Kidney epithelial cell (primary cell): ENCODE data around the gene STK38L. TPM values are rescaled to one million over a fixed set of nuclear protein-coding genes. Genes with fewer than 3 reads are reported as not detected.

Experiments used
- DNase-seq: peaks from one replicate; pipeline ENCODE4 v3.0.0-alpha.2; 2010; ENCODE audit warnings: low read depth
- H3K27me3 ChIP-seq: 2 replicates; pipeline ENCODE4 v1.6.0; 2011; ENCODE audit warnings: low read length; ENCODE audit not compliant: control insufficient read depth, insufficient read depth
- H3K36me3 ChIP-seq: 2 replicates; pipeline ENCODE4 v1.5.1; 2011; ENCODE audit warnings: low read length; ENCODE audit not compliant: control insufficient read depth, insufficient read depth
- H3K4me3 ChIP-seq: 2 replicates; pipeline ENCODE4 v1.5.1; 2011; ENCODE audit warnings: low read depth, mild to moderate bottlenecking, control low read depth, low read length
- CTCF ChIP-seq: IDR thresholded peaks from 2 replicates; pipeline ENCODE4 v1.5.1; 2011; ENCODE audit warnings: mild to moderate bottlenecking, moderate library complexity, low read length, control low read depth, inconsistent platforms; ENCODE audit not compliant: insufficient read depth, poor library complexity, severe bottlenecking
- total RNA-seq: library from RNA; depleted of rRNA; stranded (reverse); fragments of >200 nt; gene quantifications from 2 replicates; pipeline ENCODE4 v1.2.3, GENCODE V29; 2015

Gene STK38L
- total RNA-seq, 1 donor from 2014 or later: 28.0 TPM

GRCh38 chr12:27303139-27304111, 59.3 kb downstream of the STK38L start:
- DNase-seq: no peak
- no peaks in the 10 kb centered on the region for H3K27me3 ChIP-seq
- no peak overlapping the region for H3K4me3 ChIP-seq
- no peak for TF ChIP-seq CTCF
- H3K36me3 ChIP-seq: no peaks in the 10 kb centered on the region

GRCh38 chr12:27304856-27305255, 60.8 kb downstream of the STK38L start:
- H3K36me3 ChIP-seq: peaks cover 1% of the 10 kb centered on the region
- H3K27me3 ChIP-seq: no peaks in the 10 kb centered on the region
- no peak for TF ChIP-seq CTCF
- DNase-seq: no peak
- H3K4me3 ChIP-seq: no peak overlapping the region

- H3K36me3 ChIP-seq: peaks cover 1% of the 10 kb centered on the region
- DNase-seq: no peak
- H3K27me3 ChIP-seq: no peaks in the 10 kb centered on the region
- no peak overlapping the region for H3K4me3 ChIP-seq
- no peak for TF ChIP-seq CTCF
Measured at GRCh38 chr12:27305673-27306456, 61.8 kb downstream of the STK38L start.

- Histone ChIP-seq H3K4me3 (no peak overlapping the region), H3K36me3 (peaks cover 1% of the 10 kb centered on the region), H3K27me3 (no peaks in the 10 kb centered on the region)
- DNase-seq: no peak
- no peak for TF ChIP-seq CTCF
Measured at GRCh38 chr12:27309293-27309994, 65.4 kb downstream of the STK38L start.

GRCh38 chr12:27309995-27310315, 65.9 kb downstream of the STK38L start:
- Histone ChIP-seq H3K4me3 (no peak overlapping the region), H3K36me3 (peaks cover 1% of the 10 kb centered on the region), H3K27me3 (no peaks in the 10 kb centered on the region)
- TF ChIP-seq CTCF: no peak
- no peak for DNase-seq
